ENCODE results near the gene POLR1E.
A peak's percentile ranks its signal among the peaks of the same experiment; 100 is the strongest.
"Not testable (repeated sequence)": the region's sequence is repeated elsewhere in the genome, so short reads cannot be mapped to it uniquely, and the experiment has no call there.

Gene POLR1E

DNA sequence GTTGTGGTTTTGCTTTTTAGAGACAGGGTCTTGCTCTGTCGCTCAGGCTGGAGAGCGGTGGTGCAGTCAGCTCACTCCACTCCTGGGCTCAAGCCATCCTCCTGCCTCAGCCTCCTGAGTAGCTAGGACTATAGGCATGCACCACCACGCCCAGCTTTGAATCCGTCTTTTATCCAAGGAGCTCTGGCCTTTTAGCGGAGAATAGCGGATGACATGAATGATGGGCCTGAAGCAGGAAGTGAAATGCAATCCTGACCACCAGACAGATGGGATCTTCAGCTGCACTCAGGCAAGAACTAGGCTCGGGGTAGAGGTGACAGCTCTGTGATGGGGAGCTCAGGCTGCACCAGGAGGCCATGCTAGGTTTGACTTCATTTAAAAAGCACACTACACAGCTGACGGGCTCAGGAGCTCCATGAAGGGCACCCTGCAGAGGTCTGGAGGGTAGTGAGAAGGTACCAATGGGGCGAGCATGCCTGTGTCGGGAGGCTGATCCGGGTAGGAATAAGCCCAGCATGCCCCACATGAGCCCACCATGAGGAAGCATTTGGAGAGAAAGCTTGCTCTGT is 21.9 kb downstream of the POLR1E start:
- no peak for DNase-seq

DNA sequence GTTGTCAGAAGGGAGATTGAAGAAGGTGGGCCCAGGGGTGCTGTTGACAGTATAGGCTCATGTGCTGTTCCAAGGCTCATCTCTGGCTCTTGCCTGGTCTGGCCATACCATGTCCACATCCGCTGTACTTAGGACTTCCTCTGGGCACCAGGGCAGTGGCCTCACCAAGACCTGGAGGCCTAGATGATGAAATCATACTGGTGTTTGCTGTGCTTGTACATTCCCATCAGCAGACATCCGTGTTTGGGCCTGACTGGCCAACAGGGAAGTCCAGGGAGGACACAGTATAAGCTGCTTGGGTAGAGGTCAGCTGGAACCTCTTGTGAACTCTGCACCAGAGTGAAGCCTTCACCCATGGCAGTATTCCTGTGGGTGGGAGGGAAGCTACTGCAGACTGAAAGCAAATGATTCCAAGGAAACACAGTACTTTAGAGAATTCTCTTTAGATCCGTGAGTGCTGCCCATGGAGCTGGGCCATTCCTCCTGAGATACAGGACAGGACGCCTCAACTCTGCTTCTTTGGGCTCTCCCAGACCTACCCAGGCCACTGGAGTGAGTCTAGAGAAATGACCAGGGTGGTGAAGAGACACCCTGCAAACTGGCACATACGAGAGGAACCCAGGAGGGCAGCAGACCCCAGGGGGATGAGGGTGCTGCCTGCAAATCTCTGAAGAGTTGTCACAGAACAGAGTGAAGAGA is 22.5 kb downstream of the POLR1E start:
- DNase-seq: no peak

DNA sequence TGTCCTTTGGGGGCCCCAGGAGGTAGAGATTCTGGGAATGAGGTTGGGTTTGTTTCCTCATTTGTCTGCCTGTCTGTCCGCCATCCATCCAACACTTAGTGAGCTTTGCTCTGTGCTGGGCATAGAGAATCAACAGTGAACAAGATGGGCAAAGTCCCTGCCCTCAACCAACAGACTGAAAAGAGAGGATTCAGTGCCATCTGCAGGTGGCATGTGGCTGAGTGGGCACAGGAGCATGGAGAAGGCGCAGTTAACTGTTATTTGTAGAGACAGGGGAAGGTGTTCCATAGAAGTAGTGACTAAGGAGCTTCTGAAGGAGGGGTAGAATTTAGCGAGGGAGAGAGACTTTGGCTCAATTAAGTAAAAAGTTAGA is 23.1 kb downstream of the POLR1E start:
- no peak for DNase-seq

GRCh38 chr9:37509536-37509935 is 23.8 kb downstream of the POLR1E start:
- DNase-seq: no peak

- DNase-seq: not testable (repeated sequence)
These were observed 24.3 kb downstream of the POLR1E start for GRCh38 chr9:37510053-37510452.

- peak; percentile 9 for DNase-seq
These were observed 25.6 kb downstream of the POLR1E start for GRCh38 chr9:37511016-37512010.

- DNase-seq: no peak
These were observed 26.7 kb downstream of the POLR1E start for GRCh38 chr9:37512437-37512836.

GRCh38 chr9:37514415-37514814 is 28.7 kb downstream of the POLR1E start:
- not testable (repeated sequence) for DNase-seq

DNA sequence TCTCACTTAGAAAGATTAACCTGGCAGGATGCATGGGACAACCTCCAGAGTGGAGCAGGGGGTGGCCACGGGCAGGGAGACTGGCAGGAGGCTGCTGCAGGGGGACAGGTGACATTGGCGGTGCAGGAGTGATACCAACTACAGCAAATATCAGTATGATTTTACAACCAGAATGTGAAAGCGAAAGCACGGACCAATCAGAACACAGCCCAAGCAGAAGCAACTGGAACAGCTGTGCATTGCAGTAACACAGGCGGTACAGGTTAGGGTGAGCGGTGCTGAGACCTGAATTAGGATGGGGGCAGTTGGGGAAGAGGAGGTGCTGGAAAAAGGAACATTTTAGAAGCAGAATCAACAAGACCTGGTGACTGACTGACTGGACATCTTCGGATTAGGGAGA is 29.3 kb downstream of the POLR1E start:
- no peak for DNase-seq

DNA sequence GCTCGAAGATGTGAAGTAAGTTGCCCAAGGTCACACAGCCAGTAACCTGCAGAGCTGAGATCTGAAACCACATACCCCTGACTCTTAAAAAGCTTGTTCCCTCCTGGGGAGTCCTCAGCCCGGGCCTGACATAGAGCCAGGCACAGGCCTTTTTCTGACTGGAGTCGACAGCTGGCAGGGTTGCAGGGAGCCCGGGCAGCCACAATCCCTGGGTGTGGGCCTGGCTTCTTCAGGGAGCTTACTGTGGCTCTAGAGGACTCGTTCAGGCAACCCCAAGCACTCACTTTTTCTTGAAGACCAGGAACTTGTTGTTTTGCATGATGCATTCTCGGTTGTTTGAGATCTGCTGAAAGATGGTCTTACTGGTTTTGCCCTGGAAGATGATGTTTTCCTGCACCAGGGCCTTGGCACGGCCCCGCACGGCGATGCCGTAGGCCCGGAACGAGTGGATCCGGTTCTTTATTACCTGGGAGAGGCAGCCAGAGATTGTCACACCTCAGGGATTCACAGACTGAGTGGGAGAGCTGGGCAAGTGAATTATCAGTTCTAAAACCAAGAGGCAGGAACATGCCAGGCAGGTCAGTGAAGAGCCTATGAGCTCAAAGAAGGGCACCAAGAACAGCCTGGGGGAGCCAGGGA is 30.0 kb downstream of the POLR1E start:
- DNase-seq: no peak

GRCh38 chr9:37517923-37518322 is 32.2 kb downstream of the POLR1E start:
- DNase-seq: no peak

DNA sequence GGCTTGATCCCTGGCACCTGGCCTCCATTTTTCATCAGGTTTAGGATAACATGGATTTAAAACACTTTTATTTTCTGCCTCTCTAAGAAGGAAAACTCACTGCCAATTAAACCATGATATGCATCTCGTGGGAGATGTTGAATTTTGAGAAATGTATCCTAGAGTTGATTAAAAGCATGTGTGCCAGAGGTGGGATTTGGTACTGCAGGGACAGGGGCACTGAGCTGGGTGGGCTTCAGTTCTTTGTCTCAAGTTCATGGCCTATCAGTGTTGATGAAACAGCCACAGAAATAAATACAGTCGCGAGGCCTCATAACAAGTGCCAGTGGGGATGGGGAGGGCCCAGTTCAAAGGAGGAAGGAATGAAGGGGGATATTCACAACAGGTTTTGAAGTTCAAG is 34.9 kb downstream of the POLR1E start:
- no peak for DNase-seq

DNA sequence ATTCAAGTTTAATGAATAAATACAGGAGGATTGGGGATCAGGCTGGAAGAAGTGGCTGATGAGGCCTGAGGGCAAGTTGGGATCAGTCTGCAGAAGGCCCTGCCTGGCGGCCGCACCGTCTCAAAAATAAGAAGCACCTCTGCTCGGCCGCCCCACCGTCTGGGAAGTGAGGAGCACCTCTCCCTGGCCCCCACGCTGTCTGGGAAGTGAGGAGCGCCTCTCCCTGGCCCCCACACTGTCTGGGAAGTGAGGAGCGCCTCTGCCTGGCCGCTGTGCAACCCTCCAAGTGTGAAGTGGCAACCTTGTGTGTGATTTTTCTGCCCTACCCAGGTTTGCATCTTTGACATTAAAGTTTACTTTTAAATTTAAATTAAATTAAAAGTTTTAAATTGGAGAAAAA is 35.4 kb downstream of the POLR1E start:
- no peak for DNase-seq

- no peak for DNase-seq
These were observed 37.2 kb downstream of the POLR1E start for GRCh38 chr9:37522971-37523370.

GRCh38 chr9:37523916-37524315 is 38.2 kb downstream of the POLR1E start:
- DNase-seq: no peak

GRCh38 chr9:37528652-37529471 is 43.1 kb downstream of the POLR1E start:
- DNase-seq: no peak

DNA sequence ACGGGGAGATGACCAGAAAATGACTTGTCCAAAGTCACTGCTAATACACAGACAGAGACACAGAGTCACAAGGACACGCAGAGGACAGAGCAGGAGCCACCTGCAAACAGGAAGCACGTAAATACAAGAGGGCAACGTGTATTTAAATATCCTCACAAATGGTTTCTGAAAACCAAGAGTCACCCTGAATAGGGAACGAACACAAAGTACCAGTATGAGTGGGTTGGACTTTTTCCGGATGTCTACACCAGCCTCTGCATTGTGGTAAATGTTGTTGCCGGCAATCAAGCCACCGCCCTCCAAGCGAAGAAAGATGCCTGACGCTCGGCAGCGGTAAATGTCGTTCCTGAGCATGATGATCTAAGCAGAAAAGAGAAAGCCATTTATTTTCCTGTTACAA is 46.0 kb downstream of the POLR1E start:
- DNase-seq: no peak

GRCh38 chr9:37534412-37534811 is 48.7 kb downstream of the POLR1E start:
- DNase-seq: no peak

- no peak for DNase-seq
These were observed 49.2 kb downstream of the POLR1E start for GRCh38 chr9:37534901-37535300.

- DNase-seq: no peak
These were observed 52.4 kb downstream of the POLR1E start for GRCh38 chr9:37538099-37538498.

DNA sequence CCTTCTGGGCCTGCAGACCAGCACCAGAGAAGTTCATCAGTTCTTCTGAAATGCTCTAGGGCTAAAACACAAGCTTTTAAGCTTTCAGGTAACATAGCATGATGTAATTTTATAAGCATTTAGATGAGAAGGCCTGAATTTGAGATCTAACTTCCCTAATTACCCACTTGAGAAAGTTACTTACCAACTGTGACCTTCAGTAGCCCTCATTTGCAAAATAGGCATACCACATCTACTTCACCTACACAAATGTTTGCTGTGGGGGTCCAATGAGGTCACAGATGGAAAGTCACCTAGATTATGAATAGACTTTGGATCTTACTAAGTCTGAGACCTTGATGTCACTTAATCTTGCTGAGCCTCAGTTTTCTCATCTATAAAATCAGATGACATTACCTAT is 53.9 kb downstream of the POLR1E start:
- no peak for DNase-seq

DNA sequence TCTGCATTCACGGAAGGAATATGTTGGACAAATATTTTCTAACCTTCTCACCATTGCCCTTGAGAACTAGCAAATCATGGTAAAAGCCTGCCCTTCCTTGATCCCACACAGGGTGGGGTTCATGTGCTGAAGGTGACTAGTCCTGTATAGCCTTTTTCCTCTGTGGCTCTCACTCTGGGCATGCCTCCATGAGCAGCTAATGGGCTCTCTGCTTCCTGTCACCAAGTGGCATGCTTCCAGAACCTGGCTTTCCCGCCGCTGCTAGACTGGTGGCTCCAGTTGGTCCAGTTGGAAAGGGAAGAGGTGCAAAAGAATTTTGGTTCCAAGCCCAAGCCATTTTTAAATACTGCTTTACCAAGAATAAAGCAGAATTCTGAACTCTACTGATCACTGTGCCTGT is 54.9 kb downstream of the POLR1E start:
- no peak for DNase-seq
